Central memory CD4-positive, alpha-beta T cell (primary cell): Measurements from ENCODE around the gene ARFGEF3.

Experiments used
- DNase-seq: peaks from one replicate; pipeline ENCODE4 v3.0.0; 2022

The ARFGEF3 gene

GRCh38 chr6:138372711-138373463 is 211.1 kb downstream of the ARFGEF3 start:
- no peak for DNase-seq

GRCh38 chr6:138374230-138374629 is 212.5 kb downstream of the ARFGEF3 start:
- DNase-seq, result no peak

GRCh38 chr6:138374815-138375214 is 213.1 kb downstream of the ARFGEF3 start:
- no peak for DNase-seq

DNA sequence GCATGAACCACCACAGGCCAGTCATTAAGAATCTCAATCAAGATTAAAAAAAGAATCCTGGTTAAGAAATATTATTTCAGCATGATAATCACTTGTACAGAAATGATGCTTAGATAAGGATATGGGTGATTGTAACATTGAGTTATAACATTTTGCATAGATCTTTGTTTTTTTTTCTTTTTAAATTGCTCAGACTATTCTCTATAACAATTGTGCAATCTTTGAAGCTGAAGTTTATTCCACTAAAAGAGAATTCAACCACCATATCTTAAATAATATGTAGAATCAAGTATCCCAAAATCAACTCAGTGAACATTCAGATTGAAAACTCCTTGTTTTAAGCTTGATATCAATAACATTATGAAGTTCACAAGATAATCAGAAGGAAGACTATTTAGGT is 215.3 kb downstream of the ARFGEF3 start:
- DNase-seq, result no peak

DNA sequence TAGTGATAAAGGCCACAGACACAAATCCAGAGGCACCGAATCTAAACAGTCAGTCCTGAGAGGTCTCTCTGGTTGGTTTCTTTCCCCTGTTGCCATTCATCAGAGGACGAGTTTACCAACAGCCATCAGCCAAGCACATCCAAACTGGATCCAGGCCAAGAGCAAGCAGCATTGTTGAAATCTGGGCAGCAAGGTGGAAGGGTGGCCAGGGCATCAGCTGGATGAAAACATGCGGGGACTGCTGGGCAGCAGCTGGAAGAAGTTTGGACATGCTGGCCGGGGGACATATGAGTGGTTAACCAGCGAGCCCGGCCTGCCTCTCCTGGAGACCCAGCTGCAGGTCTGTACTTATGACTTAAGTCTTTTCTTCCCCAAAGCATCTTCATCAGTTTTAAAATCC is 216.1 kb downstream of the ARFGEF3 start, which contains the start of gene SMIM28:
Gene SMIM28 (plus strand): TSS at position 62 of the 400 bp plus-strand sequence. CDS start 168 bp downstream, at position 230.
- no peak for DNase-seq

DNA sequence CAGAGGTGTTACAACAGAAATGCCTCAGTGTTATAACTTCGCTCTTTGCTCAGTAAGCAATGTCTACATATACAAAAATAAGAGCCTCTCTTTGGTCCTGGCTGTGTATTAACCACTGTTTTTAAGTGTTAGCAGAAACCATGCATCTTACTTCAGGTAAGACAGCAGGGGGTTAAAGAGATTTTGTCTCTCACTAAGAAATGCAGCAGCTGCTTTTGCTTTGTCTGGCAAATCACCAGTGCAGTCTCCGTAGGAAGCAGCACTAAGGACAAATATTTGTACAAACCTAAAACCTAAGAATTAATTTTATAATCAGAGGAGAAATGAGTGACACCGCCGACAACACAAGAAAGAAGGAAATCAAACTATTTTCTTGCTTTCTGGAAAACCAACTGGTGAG is 216.7 kb downstream of the ARFGEF3 start:
- DNase-seq, result no peak

DNA sequence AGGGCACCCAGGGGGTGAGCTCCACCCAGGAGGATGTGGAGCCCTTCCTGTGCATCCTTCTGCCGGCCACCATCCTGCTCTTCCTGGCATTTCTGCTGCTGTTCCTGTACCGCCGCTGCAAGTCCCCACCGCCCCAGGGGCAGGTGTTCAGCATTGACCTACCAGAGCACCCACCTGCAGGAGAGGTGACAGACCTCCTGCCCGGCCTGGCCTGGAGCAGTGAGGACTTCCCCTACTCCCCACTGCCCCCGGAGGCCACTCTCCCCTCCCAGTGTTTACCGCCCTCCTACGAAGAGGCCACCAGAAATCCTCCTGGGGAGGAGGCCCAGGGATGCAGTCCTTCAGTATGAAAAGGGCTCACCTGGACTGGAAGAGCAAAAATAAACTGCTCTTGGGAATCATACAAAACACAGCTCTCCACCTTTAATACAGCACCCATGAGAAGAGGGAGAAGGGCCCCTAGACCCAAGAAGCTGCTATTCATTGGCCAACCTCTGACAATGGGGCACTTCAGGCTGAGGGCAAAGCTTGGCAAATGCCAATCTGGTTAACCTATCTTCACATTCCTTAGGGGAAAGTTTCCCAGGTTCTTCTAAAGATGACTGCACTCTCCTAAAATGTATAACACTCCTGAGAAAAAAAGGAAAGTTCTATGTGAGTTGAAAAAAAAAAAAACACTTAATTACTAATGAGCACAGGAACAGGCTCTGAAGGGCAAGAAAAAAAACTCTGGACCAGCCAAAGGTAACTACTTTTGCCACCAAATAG is 220.9 kb downstream of the ARFGEF3 start:
- no peak for DNase-seq

- no peak for DNase-seq
These were observed 222.0 kb downstream of the ARFGEF3 start for GRCh38 chr6:138383776-138384175.

DNA sequence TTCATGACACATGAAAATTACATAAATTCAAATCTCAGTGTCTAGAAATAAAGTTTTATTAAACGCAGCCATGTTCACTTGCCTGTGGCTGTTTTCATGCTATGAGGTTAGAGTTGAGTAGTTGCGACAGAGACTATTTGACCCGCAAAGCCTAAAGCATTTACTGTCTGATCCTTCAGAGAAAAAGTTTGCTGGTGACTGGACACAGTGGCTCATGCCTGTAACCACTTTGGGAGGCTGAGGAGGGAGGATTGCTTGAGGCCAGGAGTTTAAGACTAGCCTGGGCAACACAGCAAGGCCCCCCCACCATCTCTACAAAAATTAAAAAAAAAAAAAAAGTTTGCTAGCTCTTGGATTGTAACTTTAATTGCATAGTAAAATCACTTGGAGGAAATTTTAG is 225.2 kb downstream of the ARFGEF3 start:
- DNase-seq, result no peak

DNA sequence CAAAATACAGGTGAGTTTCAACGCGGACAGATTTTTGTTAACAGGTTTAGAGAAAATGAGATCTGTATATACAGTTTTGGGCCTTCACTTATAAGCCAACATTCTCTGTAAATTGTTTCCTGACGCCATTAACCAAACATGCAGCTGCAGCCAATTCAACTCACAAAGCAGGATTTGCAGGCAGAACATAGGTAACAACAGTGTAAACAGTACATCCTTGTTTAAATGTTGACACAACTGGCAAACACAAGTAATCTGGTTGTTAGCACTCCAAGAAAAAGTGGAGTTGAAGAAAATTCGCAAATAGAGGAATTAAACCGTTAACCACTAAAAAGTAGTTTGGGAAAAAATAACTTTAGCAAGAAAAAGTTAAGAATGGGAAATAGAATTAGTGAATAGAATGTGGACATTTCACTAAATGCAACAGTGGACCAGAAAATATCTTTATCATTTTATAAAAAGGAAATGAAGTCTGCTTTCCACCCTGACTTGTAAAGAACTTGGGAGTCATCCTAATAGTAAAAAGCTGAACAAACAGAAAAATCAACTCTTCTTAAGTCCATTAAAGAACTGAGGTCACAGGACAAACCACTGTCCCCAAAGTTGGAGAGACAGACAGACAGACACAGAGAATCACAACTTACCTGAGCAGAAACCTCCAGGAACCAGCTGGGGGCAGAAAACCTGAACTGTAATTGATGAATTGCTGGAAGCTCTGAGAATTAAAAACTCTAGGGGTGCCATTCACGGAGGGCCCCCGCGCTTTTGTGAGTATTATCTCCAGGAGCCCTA is 226.0 kb downstream of the ARFGEF3 start:
- DNase-seq, result no peak

- DNase-seq, result no peak
These were observed 227.8 kb downstream of the ARFGEF3 start for GRCh38 chr6:138389551-138389950.
